ENCODE data around the gene PEX5L.

Gene PEX5L

DNA sequence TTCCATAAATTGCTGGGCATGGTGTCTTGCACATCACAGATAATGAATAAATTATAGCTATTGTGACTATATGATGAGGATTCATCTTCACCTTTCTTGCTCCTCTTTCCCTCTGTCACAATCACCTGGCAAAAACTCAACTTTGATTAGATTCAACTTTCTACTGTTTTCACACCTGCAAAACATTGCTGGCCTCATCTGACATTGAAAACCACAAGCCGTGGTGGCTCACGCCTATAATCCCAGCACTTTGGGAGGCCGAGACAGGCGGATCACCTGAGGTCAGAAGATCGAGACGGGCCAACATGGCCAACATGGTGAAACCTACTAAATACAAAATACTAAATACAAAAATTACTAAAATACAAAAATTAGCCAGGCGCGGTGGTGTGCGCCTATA is 12.7 kb upstream of the PEX5L start:
- no peaks in the 10 kb centered on the region for H3K36me3 ChIP-seq (ENCODE audit: insufficient read depth)
- H2AFZ ChIP-seq (ENCODE audit: low read depth), result no peak overlapping the region
- H3K4me2 ChIP-seq, result no peak overlapping the region
- no peak overlapping the region for H3K4me3 ChIP-seq (IDR thresholded peaks at IDR 0.05; ENCODE audit: insufficient read depth, low read depth, low read length)
- H3K27me3 ChIP-seq (ENCODE audit: insufficient read depth, low read depth), result no peaks in the 10 kb centered on the region
- no peaks in the 10 kb centered on the region for H3K4me1 ChIP-seq (ENCODE audit: low read depth, poor library complexity, severe bottlenecking)
- no peaks in the 10 kb centered on the region for H4K20me1 ChIP-seq (ENCODE audit: insufficient read depth)
- H3K27ac ChIP-seq, result no peak overlapping the region
- H3K9ac ChIP-seq, result no peak overlapping the region
- H3K79me2 ChIP-seq (ENCODE audit: insufficient read depth, low read depth), result no peaks in the 10 kb centered on the region
- TF ChIP-seq, protein P1, sequence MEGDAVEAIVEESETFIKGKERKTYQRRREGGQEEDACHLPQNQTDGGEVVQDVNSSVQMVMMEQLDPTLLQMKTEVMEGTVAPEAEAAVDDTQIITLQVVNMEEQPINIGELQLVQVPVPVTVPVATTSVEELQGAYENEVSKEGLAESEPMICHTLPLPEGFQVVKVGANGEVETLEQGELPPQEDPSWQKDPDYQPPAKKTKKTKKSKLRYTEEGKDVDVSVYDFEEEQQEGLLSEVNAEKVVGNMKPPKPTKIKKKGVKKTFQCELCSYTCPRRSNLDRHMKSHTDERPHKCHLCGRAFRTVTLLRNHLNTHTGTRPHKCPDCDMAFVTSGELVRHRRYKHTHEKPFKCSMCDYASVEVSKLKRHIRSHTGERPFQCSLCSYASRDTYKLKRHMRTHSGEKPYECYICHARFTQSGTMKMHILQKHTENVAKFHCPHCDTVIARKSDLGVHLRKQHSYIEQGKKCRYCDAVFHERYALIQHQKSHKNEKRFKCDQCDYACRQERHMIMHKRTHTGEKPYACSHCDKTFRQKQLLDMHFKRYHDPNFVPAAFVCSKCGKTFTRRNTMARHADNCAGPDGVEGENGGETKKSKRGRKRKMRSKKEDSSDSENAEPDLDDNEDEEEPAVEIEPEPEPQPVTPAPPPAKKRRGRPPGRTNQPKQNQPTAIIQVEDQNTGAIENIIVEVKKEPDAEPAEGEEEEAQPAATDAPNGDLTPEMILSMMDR (conservative IDR thresholded peaks at IDR 0.05; ENCODE audit: low read depth, low read length), result no peak

DNA sequence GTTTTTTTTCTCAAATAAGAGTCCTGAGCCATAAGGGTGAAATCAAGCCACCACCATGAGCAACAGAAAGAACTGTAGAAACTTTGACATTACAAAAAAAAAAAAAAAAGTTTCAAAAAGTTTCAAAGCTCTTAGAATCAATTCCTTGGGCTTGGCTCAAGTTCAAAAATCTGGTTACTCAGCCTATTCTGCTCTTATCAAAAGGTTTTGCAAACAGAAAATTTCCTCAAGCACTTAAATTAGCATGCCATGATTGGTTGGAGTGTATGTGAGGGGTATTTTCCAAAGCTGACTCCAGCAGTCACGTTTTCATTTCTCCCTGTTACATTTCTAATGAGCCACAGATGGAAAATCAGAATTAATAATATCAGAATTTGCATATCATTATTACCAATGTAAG is 12.1 kb upstream of the PEX5L start:
- Histone ChIP-seq H3K4me3 (IDR thresholded peaks at IDR 0.05; ENCODE audit: insufficient read depth, low read depth, low read length) (no peak overlapping the region), H3K4me2 (no peak overlapping the region), H3K79me2 (ENCODE audit: insufficient read depth, low read depth) (no peaks in the 10 kb centered on the region), H3K27ac (no peak overlapping the region), H3K9ac (no peak overlapping the region), H3K4me1 (ENCODE audit: low read depth, poor library complexity, severe bottlenecking) (no peaks in the 10 kb centered on the region), H3K27me3 (ENCODE audit: insufficient read depth, low read depth) (no peaks in the 10 kb centered on the region), H2AFZ (ENCODE audit: low read depth) (no peak overlapping the region), H4K20me1 (ENCODE audit: insufficient read depth) (no peaks in the 10 kb centered on the region), H3K36me3 (ENCODE audit: insufficient read depth) (no peaks in the 10 kb centered on the region)
- TF ChIP-seq, protein P1 (conservative IDR thresholded peaks at IDR 0.05; ENCODE audit: low read depth, low read length), result no peak

DNA sequence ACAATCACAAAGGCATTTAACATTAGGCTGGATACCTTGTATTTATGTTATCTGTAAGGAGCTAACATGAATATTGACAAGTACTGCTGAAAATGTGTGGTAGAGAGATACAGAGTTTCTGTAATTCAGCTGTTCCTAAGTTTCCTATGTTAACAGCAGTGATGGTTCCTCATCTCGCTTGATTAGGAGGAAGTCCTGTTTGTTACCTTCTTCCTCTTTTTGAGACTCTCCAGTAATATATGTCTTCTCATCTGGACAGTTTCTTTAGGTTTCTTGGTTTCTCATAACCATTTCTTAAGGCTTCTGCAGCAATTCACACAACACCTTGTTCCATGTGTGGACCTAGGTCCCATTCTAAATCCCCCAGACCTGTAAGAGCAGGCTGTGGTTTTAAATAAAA is 11.4 kb upstream of the PEX5L start:
- Histone ChIP-seq H3K79me2 (ENCODE audit: insufficient read depth, low read depth) (no peaks in the 10 kb centered on the region), H3K36me3 (ENCODE audit: insufficient read depth) (no peaks in the 10 kb centered on the region), H3K27ac (no peak overlapping the region), H3K9ac (no peak overlapping the region), H3K4me1 (ENCODE audit: low read depth, poor library complexity, severe bottlenecking) (no peaks in the 10 kb centered on the region), H2AFZ (ENCODE audit: low read depth) (no peak overlapping the region), H3K27me3 (ENCODE audit: insufficient read depth, low read depth) (no peaks in the 10 kb centered on the region), H3K4me3 (IDR thresholded peaks at IDR 0.05; ENCODE audit: insufficient read depth, low read depth, low read length) (no peak overlapping the region), H4K20me1 (ENCODE audit: insufficient read depth) (no peaks in the 10 kb centered on the region), H3K4me2 (no peak overlapping the region)
- TF ChIP-seq, protein P1 (conservative IDR thresholded peaks at IDR 0.05; ENCODE audit: low read depth, low read length), result no peak

DNA sequence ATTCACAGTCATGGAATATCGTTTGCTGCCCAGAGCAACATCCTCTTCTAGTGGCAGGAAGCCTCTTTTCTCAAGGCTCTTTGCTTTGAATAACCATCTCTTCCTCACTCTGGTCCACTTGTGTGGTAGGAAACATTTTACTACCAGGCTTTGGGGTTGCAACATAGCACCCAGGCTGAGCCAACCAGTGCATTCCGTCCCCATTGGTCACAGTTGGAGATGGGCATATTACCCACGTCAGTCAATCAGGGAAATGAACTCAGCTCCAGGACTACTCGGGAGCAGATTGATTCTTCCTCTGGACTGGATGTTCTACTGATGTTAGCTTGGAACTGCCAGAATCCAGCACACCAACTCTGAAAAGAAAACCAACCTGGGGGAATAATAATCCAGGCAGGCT is 4.2 kb upstream of the PEX5L start:
- TF ChIP-seq, protein P1 (conservative IDR thresholded peaks at IDR 0.05; ENCODE audit: low read depth, low read length), result no peak
- H2AFZ ChIP-seq (ENCODE audit: low read depth), result no peak overlapping the region

More for the DNA sequence above, 4.2 kb upstream of the PEX5L start:
- no peaks in the 10 kb centered on the region for H3K79me2 ChIP-seq (ENCODE audit: insufficient read depth, low read depth)
- no peak overlapping the region for H3K4me3 ChIP-seq (IDR thresholded peaks at IDR 0.05; ENCODE audit: insufficient read depth, low read depth, low read length)
- H3K4me1 ChIP-seq (ENCODE audit: low read depth, poor library complexity, severe bottlenecking), result peaks cover 5% of the 10 kb centered on the region
- H3K27me3 ChIP-seq (ENCODE audit: insufficient read depth, low read depth), result no peaks in the 10 kb centered on the region
- no peak overlapping the region for H3K9ac ChIP-seq
- H3K36me3 ChIP-seq (ENCODE audit: insufficient read depth), result no peaks in the 10 kb centered on the region
- H3K4me2 ChIP-seq, result no peak overlapping the region
- H4K20me1 ChIP-seq (ENCODE audit: insufficient read depth), result no peaks in the 10 kb centered on the region
- no peak overlapping the region for H3K27ac ChIP-seq

Measured in KMS-11 (cell line).